K562 (cell line): ENCODE measurements around the gene DAGLA. TPM values are rescaled to one million over a fixed set of nuclear protein-coding genes. Genes with fewer than 3 reads are reported as not detected.

Experiments
- ATAC-seq: fragments of 200-7000 bp; cut with Tn5 transposase; 3 replicates; pipeline ENCODE4 v1.9.1; 2020; ENCODE audit warnings: moderate library complexity
- BruUV-seq: library from RNA; stranded (reverse); fragments of 400-500 nt; replicated peaks from 2 replicates; lab custom pipeline; 2021; lab: Mats Ljungman, UMichigan
- CTCF ChIA-PET: fragments of 300-600 bp; formaldehyde crosslinking; extraction: SDS; loops from one replicate; lab custom pipeline; 2021; ENCODE audit warnings: low intra/inter-chr PET ratio; lab: Yijun Ruan, JAX
- POLR2A ChIA-PET: fragments of 300-600, 350-650 bp; sonication (Branson Sonifier 250); formaldehyde crosslinking; extraction: SDS; loops from one replicate; lab custom pipeline; 2021; ENCODE audit warnings: antibody characterized with exemption, inconsistent platforms; lab: Yijun Ruan, JAX
- DNase-seq, 4 experiments: peaks; one replicate each; pipeline versions ENCODE4 v3.0.0 to v3.0.0-alpha.2; 2011 to 2018; ENCODE audit warnings: low spot score in 3 of 4, mixed read lengths in 3 of 4; ENCODE audit errors: extremely low read depth in 1 of 4
- FAIRE-seq: peaks from 2 replicates; lab custom pipeline; 2011; peaks lifted over from hg19 to GRCh38; lab: Jason Lieb, UNC
- H2AFZ ChIP-seq: 2 replicates; pipeline ENCODE4 v1.6.0; 2011; ENCODE audit warnings: low read depth, low read length, control low read depth, inconsistent platforms
- H3K27ac ChIP-seq: fragments of 200-600 bp; 3 replicates; pipeline ENCODE4 v1.8.0; 2011; ENCODE audit warnings: low read depth, mild to moderate bottlenecking, control low read depth, inconsistent platforms, low read length, moderate library complexity, mixed read lengths; ENCODE audit errors: extremely low read depth
- H3K27me3 ChIP-seq, 2 experiments: fragments of 300-600 bp in 1 of 2; 2 replicates in 1 of 2; 3 replicates in 1 of 2; pipeline versions ENCODE4 v1.6.0 to v1.8.0; 2011; ENCODE audit warnings: inconsistent platforms in 2 of 2, low read length in 2 of 2, mild to moderate bottlenecking in 1 of 2, mixed read lengths in 1 of 2, moderate library complexity in 1 of 2; ENCODE audit not compliant: control insufficient read depth in 2 of 2, insufficient read depth in 2 of 2
- H3K36me3 ChIP-seq: fragments of 300-600 bp; 3 replicates; pipeline ENCODE4 v1.8.0; 2011; ENCODE audit warnings: mild to moderate bottlenecking, low read length, inconsistent platforms; ENCODE audit not compliant: control insufficient read depth, insufficient read depth
- H3K4me1 ChIP-seq, 2 experiments: fragments of 200-600 bp in 1 of 2; replicated peaks in 1 of 2; 2 replicates in 1 of 2; 3 replicates in 1 of 2; pipeline versions ENCODE4 v1.5.1 to v1.8.0; 2011; ENCODE audit warnings: inconsistent platforms in 2 of 2, low read length in 2 of 2, mild to moderate bottlenecking in 1 of 2, mixed read lengths in 1 of 2, moderate library complexity in 1 of 2; ENCODE audit not compliant: control insufficient read depth in 2 of 2, insufficient read depth in 2 of 2
- H3K4me2 ChIP-seq: 2 replicates; pipeline ENCODE4 v1.6.1; 2011; ENCODE audit warnings: low read length, control low read depth, inconsistent platforms, mixed read lengths; ENCODE audit not compliant: insufficient read depth
- H3K4me3 ChIP-seq: fragments of 200-600 bp; sonication (generic), shearing (Covaris generic); 2 replicates; pipeline ENCODE4 v1.5.1; 2016; ENCODE audit warnings: control low read depth, inconsistent platforms
- H3K79me2 ChIP-seq: fragments of 200-600 bp; 3 replicates; pipeline ENCODE4 v1.8.0; 2011; ENCODE audit warnings: low read length, inconsistent platforms; ENCODE audit not compliant: control insufficient read depth, insufficient read depth
- H3K9ac ChIP-seq, 2 experiments: 2 replicates each; pipeline versions ENCODE4 v1.6.0 to v1.6.1; 2011; ENCODE audit warnings: low read depth in 2 of 2, low read length in 2 of 2, control low read depth in 1 of 2, inconsistent platforms in 1 of 2, mild to moderate bottlenecking in 1 of 2, mixed read lengths in 1 of 2; ENCODE audit not compliant: insufficient read depth in 1 of 2
- H3K9me1 ChIP-seq: one replicate; pipeline ENCODE4 v1.6.0; 2011; ENCODE audit warnings: inconsistent platforms, mild to moderate bottlenecking, low read length, moderate library complexity; ENCODE audit not compliant: control insufficient read depth, insufficient read depth
- H3K9me3 ChIP-seq: replicated peaks from 2 replicates; pipeline ENCODE4 v1.5.1; 2011; ENCODE audit warnings: low read depth, low read length, inconsistent platforms; ENCODE audit not compliant: control insufficient read depth, insufficient read depth
- H4K20me1 ChIP-seq: replicated peaks from 2 replicates; pipeline ENCODE4 v1.6.1; 2011; ENCODE audit warnings: low read length, inconsistent platforms, mixed read lengths; ENCODE audit not compliant: control insufficient read depth, insufficient read depth
- CREM ChIP-seq: IDR thresholded peaks from 2 replicates; pipeline ENCODE4 v1.6.1; 2014; ENCODE audit warnings: antibody characterized with exemption, low read depth
- ZBTB33 ChIP-seq: sonication (generic); formaldehyde crosslinking; IDR thresholded peaks from 2 replicates; pipeline ENCODE4 v1.8.1; 2023; ENCODE audit warnings: mild to moderate bottlenecking, missing genetic modification reagents
- ZNF280A ChIP-seq: fragments of 450-650 bp; IDR thresholded peaks from 2 replicates; pipeline ENCODE4 v1.6.1; 2018; ENCODE audit warnings: mild to moderate bottlenecking, low read depth; ENCODE audit not compliant: partially characterized antibody
- WGBS: fragments of 100-300 bp; shearing (Covaris generic); methylation state at CpG from one replicate; pipeline ENCODE4 v1.1.6; 2016; ENCODE audit warnings: low coverage, mixed read lengths; ENCODE audit not compliant: insufficient coverage; ENCODE audit errors: missing lambda C conversion rate; 5-methylcytosine and 5-hydroxymethylcytosine counted together
- in situ Hi-C: fragments of 300-500 bp; cut with MboI; formaldehyde crosslinking; loops from 4 replicates; pipeline ENCODE4 v1.15.0; 2018; ENCODE audit warnings: inconsistent platforms, mixed read lengths
- intact Hi-C: fragments of 100-400 bp; cut with micrococcal nuclease; formaldehyde crosslinking; loops from 2 replicates; pipeline ENCODE4 v1.14.2; 2022
- polyA plus RNA-seq, 8 experiments: library from polyadenylated mRNA; depleted of rRNA in 4 of 8; stranded (reverse) in 5 of 8; unstranded in 3 of 8; fragments of >200 nt; fragmentation: Nextera tagmentation in 2 of 8; fragmentation: Illumina TruSeq in 1 of 8; extraction: Ambion mirVana in 2 of 8; extraction: Trizol in 1 of 8; gene quantifications; 2 replicates each; pipeline versions ENCODE4 v1.2.1 to v1.2.3, GENCODE V29; 2011 to 2014; ENCODE audit warnings: inconsistent platforms in 1 of 8, missing spikeins in 1 of 8
- total RNA-seq, 7 experiments: library from RNA; depleted of rRNA in 6 of 7; stranded (reverse); fragments of >200 nt in 6 of 7; fragmentation: Illumina TruSeq in 2 of 7; extraction: Trizol in 2 of 7; gene quantifications; 2 replicates each; pipeline versions ENCODE4 v1.2.1 to v1.2.3, GENCODE V29; 2011 to 2021; ENCODE audit warnings: low replicate concordance in 1 of 7
- TF ChIP-seq, protein P1 (sequence below): fragments of 200-800 bp; sonication (Bioruptor generic); IDR thresholded peaks from 2 replicates; pipeline ENCODE4 v1.6.1; 2017; ENCODE audit warnings: missing genetic modification characterization, missing compliant biosample characterization

DAGLA gene
- total and polyA plus RNA-seq, 9 of the 15 experiments (the other 6 are each of a cell fraction or from before 2014, with no cell fraction given), result 0.03 to 0.16 (median 0.04) TPM; not detected in 4

GRCh38 chr11:61706452-61707400 is 26.5 kb downstream of the DAGLA start:
- in situ Hi-C loops, result no loop called here
- BruUV-seq, result no TSS peak
- 17% methylated on average over 22 of the region's 27 CpGs for whole genome bisulfite sequencing

More at GRCh38 chr11:61706452-61707400, 26.5 kb downstream of the DAGLA start:
- H2AFZ ChIP-seq, result no peak overlapping the region
- H3K27me3 ChIP-seq, result peaks cover 25 to 83% of the 10 kb centered on the region in 2 experiments; a peak in 4 of 5 replicates
- no peaks in the 10 kb centered on the region for H3K36me3 ChIP-seq
- H3K4me1 ChIP-seq, result peaks cover 0 to 11% of the 10 kb centered on the region in 2 experiments; a peak in 3 of 5 replicates
- H3K9ac ChIP-seq, result peak overlapping the region in 1 of 2 experiments; percentile 50; a peak in 1 of 4 replicates
- intact Hi-C loops, result no loop called here
- no peaks in the 10 kb centered on the region for H3K79me2 ChIP-seq
- no peaks in the 10 kb centered on the region for H3K9me3 ChIP-seq
- H4K20me1 ChIP-seq, result peaks cover 27% of the 10 kb centered on the region
- no peaks in the 10 kb centered on the region for H3K9me1 ChIP-seq
- FAIRE-seq (peak; percentile 67), DNase-seq (peak; percentile 33 to 59 (median 42)), ATAC-seq (peak; percentile 21; the same call in 2 of the 3 replicates)
- H3K4me3 ChIP-seq, result no peak overlapping the region
- no peak overlapping the region for H3K27ac ChIP-seq
- TF ChIP-seq, protein P1, sequence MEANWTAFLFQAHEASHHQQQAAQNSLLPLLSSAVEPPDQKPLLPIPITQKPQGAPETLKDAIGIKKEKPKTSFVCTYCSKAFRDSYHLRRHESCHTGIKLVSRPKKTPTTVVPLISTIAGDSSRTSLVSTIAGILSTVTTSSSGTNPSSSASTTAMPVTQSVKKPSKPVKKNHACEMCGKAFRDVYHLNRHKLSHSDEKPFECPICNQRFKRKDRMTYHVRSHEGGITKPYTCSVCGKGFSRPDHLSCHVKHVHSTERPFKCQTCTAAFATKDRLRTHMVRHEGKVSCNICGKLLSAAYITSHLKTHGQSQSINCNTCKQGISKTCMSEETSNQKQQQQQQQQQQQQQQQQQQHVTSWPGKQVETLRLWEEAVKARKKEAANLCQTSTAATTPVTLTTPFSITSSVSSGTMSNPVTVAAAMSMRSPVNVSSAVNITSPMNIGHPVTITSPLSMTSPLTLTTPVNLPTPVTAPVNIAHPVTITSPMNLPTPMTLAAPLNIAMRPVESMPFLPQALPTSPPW (CRISPR knock-in tag), result 0 out of 2 replicates have a peak, but pooled peaks have one; percentile 12
- TF ChIP-seq CREM (0 out of 2 replicates have a peak, but pooled peaks have one; percentile 25), ZBTB33 (CRISPR knock-in tag) (peak; percentile 96), ZNF280A (no peak)
- CTCF ChIA-PET, result no interaction called here
- no peak overlapping the region for H3K4me2 ChIP-seq
- POLR2A ChIA-PET, result interaction anchor here (0.6 to 1.1 kb wide), 2 partner anchors 8 to 78 kb away, joined by 4 read pairs; no protein-coding TSS in a partner anchor
